Mucosa of descending colon (tissue), 3 donors: Measurements from ENCODE around the gene EPS8L3. TPM values are rescaled to one million over a fixed set of nuclear protein-coding genes. Genes with fewer than 3 reads are reported as not detected.
A peak's percentile ranks its signal among the peaks of the same experiment; 100 is the strongest.

Experiments
- ATAC-seq: fragments of 200-7000 bp; cut with Tn5 transposase; one replicate; pipeline ENCODE4 v1.9.1; 2020; ENCODE audit warnings: mild to moderate bottlenecking, moderate library complexity
- DNase-seq, 3 donors: peaks; one replicate each; pipeline ENCODE4 v3.0.0-alpha.2; 2020
- H3K36me3 ChIP-seq: fragments of 200-600 bp; one replicate; pipeline ENCODE4 v1.8.0; 2021; ENCODE audit warnings: low read depth, mild to moderate bottlenecking
- H3K4me1 ChIP-seq: fragments of 200-600 bp; one replicate; pipeline ENCODE4 v1.8.0; 2021; ENCODE audit warnings: low read depth, mild to moderate bottlenecking
- H3K4me3 ChIP-seq: fragments of 200-600 bp; one replicate; pipeline ENCODE4 v1.8.0; 2021; ENCODE audit warnings: mild to moderate bottlenecking
- H3K9me3 ChIP-seq: fragments of 200-600 bp; one replicate; pipeline ENCODE4 v1.8.0; 2021; ENCODE audit warnings: mild to moderate bottlenecking
- CTCF ChIP-seq: fragments of 200-600 bp; IDR thresholded peaks from one replicate; pipeline ENCODE4 v1.8.0; 2022; ENCODE audit warnings: antibody characterized with exemption, mild to moderate bottlenecking
- intact Hi-C, 2 donors: fragments of 100-400 bp; cut with DNase I in 1 of 2; cut with micrococcal nuclease in 1 of 2; formaldehyde crosslinking; loops; one replicate each; pipeline versions ENCODE4 v1.11.0 to v1.11.1; 2022; cut with DNase I, micrococcal nuclease
- total RNA-seq, 3 donors: library from RNA; stranded (reverse); fragmentation: NEBNext Ultra II Directional in 2 of 3; extraction: Animal tissue kit (Norgen Biotek cat#: 25700) in 2 of 3; gene quantifications; one replicate each; pipeline versions ENCODE4 v1.2.1 to v1.2.4, GENCODE V29; 2021 to 2023
- donor health status: DM: no; HTN: no; CAD: no; lungs with moderate emphysema.
- donor health status: DM: no; HTN: no; CAD: no.
- donor health status: DM: no; HTN: yes; CAD: no.

EPS8L3 gene
- total RNA-seq, 3 donors from 2014 or later: 211 to 539 (median 356) TPM

GRCh38 chr1:109762821-109763645, 690 bp downstream of the EPS8L3 start:
- ATAC-seq: peak; percentile 66
- no peak for TF ChIP-seq CTCF
- DNase-seq: peak; percentile 55 to 68 (median 59)
- Histone ChIP-seq H3K4me3 (peak overlapping the region; percentile 55), H3K36me3 (no peaks in the 10 kb centered on the region), H3K9me3 (no peaks in the 10 kb centered on the region), H3K4me1 (peaks cover 32% of the 10 kb centered on the region)
- intact Hi-C loops: loop anchor here in 1 of 2 donors (10.0 kb wide), 1 partner anchor 218 kb away; the partner anchor contains the start of gene GNAI3

GRCh38 chr1:109762039-109762585, 1.6 kb downstream of the EPS8L3 start:
- DNase-seq (peak in 1 of 3 donors; percentile 32), ATAC-seq (no peak)
- no peak overlapping the region for H3K4me3 ChIP-seq
- intact Hi-C loops: loop anchor here in 1 of 2 donors (10.0 kb wide), 1 partner anchor 217 kb away; the partner anchor contains the start of gene GNAI3
- H3K9me3 ChIP-seq: no peaks in the 10 kb centered on the region
- H3K4me1 ChIP-seq: peaks cover 31% of the 10 kb centered on the region
- TF ChIP-seq CTCF: no peak
- no peaks in the 10 kb centered on the region for H3K36me3 ChIP-seq

GRCh38 chr1:109761227-109762038, 2.3 kb downstream of the EPS8L3 start:
- no peaks in the 10 kb centered on the region for H3K36me3 ChIP-seq
- no peaks in the 10 kb centered on the region for H3K9me3 ChIP-seq
- DNase-seq (peak in 1 of 3 donors; percentile 32), ATAC-seq (no peak)
- no peak for TF ChIP-seq CTCF
- H3K4me3 ChIP-seq: no peak overlapping the region
- peaks cover 26% of the 10 kb centered on the region for H3K4me1 ChIP-seq
- intact Hi-C loops: loop anchor here in 1 of 2 donors (10.0 kb wide), 1 partner anchor 217 kb away; the partner anchor contains the start of gene GNAI3

- no peak for TF ChIP-seq CTCF
- intact Hi-C loops: loop anchor here in 1 of 2 donors (10.0 kb wide), 1 partner anchor 216 kb away; the partner anchor contains the start of gene GNAI3
These were observed 3.0 kb downstream of the EPS8L3 start for GRCh38 chr1:109760581-109761226.

More at GRCh38 chr1:109760581-109761226, 3.0 kb downstream of the EPS8L3 start:
- H3K4me3 ChIP-seq: no peak overlapping the region
- peak in 1 of 3 donors; percentile 26 for DNase-seq
- ATAC-seq: no peak
- H3K36me3 ChIP-seq: no peaks in the 10 kb centered on the region
- H3K4me1 ChIP-seq: peaks cover 18% of the 10 kb centered on the region
- no peaks in the 10 kb centered on the region for H3K9me3 ChIP-seq
